GM21528 (cell line): ENCODE results near the gene BBS4.
"Not testable (repeated sequence)": the region's sequence is repeated elsewhere in the genome, so short reads cannot be mapped to it uniquely, and the experiment has no call there.

ENCODE experiments used
- ATAC-seq: cut with Tn5 transposase; IDR thresholded peaks from one replicate; pipeline ENCODE4 v1.9.1; 2021; ENCODE audit warnings: mild to moderate bottlenecking, moderate library complexity; ENCODE audit not compliant: unreplicated experiment, low FRiP score

The BBS4 gene

GRCh38 chr15:72685925-72686794, at the start of gene BBS4, which contains the start of gene HIGD2B:
BBS4 (plus strand) TSS chr15:72686207; CDS start chr15:72686228, 21 bp downstream.
HIGD2B (minus strand) TSS chr15:72686182; CDS start chr15:72676374, 9,808 bp downstream.
- peak; percentile 97 for ATAC-seq

- ATAC-seq = not testable (repeated sequence)
Measured at GRCh38 chr15:72636519-72637282, 49.3 kb upstream of the BBS4 start.

- not testable (repeated sequence) for ATAC-seq
Measured at GRCh38 chr15:72639759-72640483, 46.1 kb upstream of the BBS4 start.

- not testable (repeated sequence) for ATAC-seq
Measured at GRCh38 chr15:72642271-72642670, 43.7 kb upstream of the BBS4 start.

GRCh38 chr15:72648631-72649253, 37.3 kb upstream of the BBS4 start:
- not testable (repeated sequence) for ATAC-seq

GRCh38 chr15:72654397-72654796, 31.6 kb upstream of the BBS4 start, which contains the start of gene GOLGA6B:
GOLGA6B (plus strand) TSS chr15:72654697; CDS start chr15:72654738, 41 bp downstream.
- not testable (repeated sequence) for ATAC-seq

- not testable (repeated sequence) for ATAC-seq
Measured at GRCh38 chr15:72656014-72656413, 30.0 kb upstream of the BBS4 start.

GRCh38 chr15:72661081-72661480, 24.9 kb upstream of the BBS4 start:
- not testable (repeated sequence) for ATAC-seq

- ATAC-seq = not testable (repeated sequence)
Measured at GRCh38 chr15:72663931-72664330, 22.1 kb upstream of the BBS4 start.

GRCh38 chr15:72665706-72666105, 20.3 kb upstream of the BBS4 start:
- ATAC-seq = not testable (repeated sequence)

GRCh38 chr15:72669803-72670202, 16.2 kb upstream of the BBS4 start:
- not testable (repeated sequence) for ATAC-seq

- ATAC-seq = peak; percentile 88
Measured at GRCh38 chr15:72670656-72671352, 15.2 kb upstream of the BBS4 start.

GRCh38 chr15:72671525-72671924, 14.5 kb upstream of the BBS4 start:
- no peak for ATAC-seq

GRCh38 chr15:72676838-72677237, 9.2 kb upstream of the BBS4 start:
- no peak for ATAC-seq

GRCh38 chr15:72680931-72681330, 5.1 kb upstream of the BBS4 start:
- ATAC-seq = no peak

- no peak for ATAC-seq
Measured at GRCh38 chr15:72682772-72683171, 3.2 kb upstream of the BBS4 start.

- no peak for ATAC-seq
Measured at GRCh38 chr15:72685301-72685924, 594 bp upstream of the BBS4 start.

- ATAC-seq = no peak
Measured at GRCh38 chr15:72688697-72689096, 2.7 kb downstream of the BBS4 start.

GRCh38 chr15:72690938-72691337, 4.9 kb downstream of the BBS4 start:
- no peak for ATAC-seq
